WTC11 (cell line): ENCODE data around the gene CHADL. TPM values are rescaled to one million over a fixed set of nuclear protein-coding genes. Genes with fewer than 3 reads are reported as not detected.

ENCODE experiments used
- ATAC-seq: fragments of 200-7000 bp; cut with Tn5 transposase; 2 replicates; pipeline ENCODE4 v1.10.0; 2021; ENCODE audit warnings: mild to moderate bottlenecking, moderate library complexity
- CTCF ChIA-PET: fragments of 300-600 bp; sonication (Branson Sonifier 250); formaldehyde crosslinking; loops from one replicate; lab custom pipeline; 2021; ENCODE audit warnings: antibody characterized with exemption; lab: Charles Lee
- POLR2A ChIA-PET: fragments of 350-600 bp; sonication (Branson Sonifier 250); formaldehyde crosslinking; loops from one replicate; lab custom pipeline; 2021; ENCODE audit warnings: antibody characterized with exemption; lab: Charles Lee
- DNase-seq: peaks from one replicate; pipeline ENCODE4 v3.0.0; 2021; ENCODE audit warnings: low spot score
- H3K27ac Mint-ChIP-seq: 2 replicates; pipeline ENCODE4 v1.8.0; 2021; ENCODE audit warnings: mixed read lengths
- H3K27me3 Mint-ChIP-seq: 2 replicates; pipeline ENCODE4 v1.8.0; 2021; ENCODE audit warnings: low read depth, mild to moderate bottlenecking, moderate library complexity, mixed read lengths
- H3K36me3 Mint-ChIP-seq: 2 replicates; pipeline ENCODE4 v1.8.0; 2021; ENCODE audit warnings: mixed read lengths
- H3K4me1 Mint-ChIP-seq: 2 replicates; pipeline ENCODE4 v1.8.0; 2022; ENCODE audit warnings: mixed read lengths
- H3K4me3 Mint-ChIP-seq: 2 replicates; pipeline ENCODE4 v1.8.0; 2021; ENCODE audit warnings: mild to moderate bottlenecking, moderate library complexity, mixed read lengths
- H3K9me3 Mint-ChIP-seq: 2 replicates; pipeline ENCODE4 v1.8.0; 2021; ENCODE audit warnings: mixed read lengths
- ARID4B ChIP-seq: sonication (generic); formaldehyde crosslinking; IDR thresholded peaks from 2 replicates; pipeline ENCODE4 v1.8.0; 2023; ENCODE audit warnings: missing genetic modification reagents, mild to moderate bottlenecking, borderline replicate concordance
- CDX4 ChIP-seq: fragments of 250-450 bp; sonication (Bioruptor Pico); IDR thresholded peaks from 2 replicates; pipeline ENCODE4 v1.9.0; 2021; ENCODE audit warnings: moderate library complexity, mild to moderate bottlenecking, inconsistent platforms, borderline replicate concordance
- CTCF ChIP-seq: fragments of 200-600 bp; IDR thresholded peaks from 2 replicates; pipeline ENCODE4 v1.8.0; 2022; ENCODE audit warnings: antibody characterized with exemption
- E2F5 ChIP-seq: sonication (generic); formaldehyde crosslinking; IDR thresholded peaks from 2 replicates; pipeline ENCODE4 v1.8.1; 2022; ENCODE audit warnings: mild to moderate bottlenecking, moderate library complexity, missing genetic modification reagents
- GABPB1 ChIP-seq: sonication (generic); formaldehyde crosslinking; IDR thresholded peaks from 2 replicates; pipeline ENCODE4 v1.8.1; 2023; ENCODE audit warnings: mild to moderate bottlenecking, missing genetic modification reagents
- GRHL2 ChIP-seq: fragments of 250-450 bp; sonication (Bioruptor Pico); IDR thresholded peaks from 2 replicates; pipeline ENCODE4 v1.8.0; 2022; ENCODE audit warnings: mild to moderate bottlenecking, moderate library complexity; ENCODE audit not compliant: insufficient replicate concordance, severe bottlenecking
- HMGA2 ChIP-seq: fragments of 250-450 bp; sonication (Bioruptor Pico); IDR thresholded peaks from 2 replicates; pipeline ENCODE4 v1.4.0; 2021; ENCODE audit warnings: mild to moderate bottlenecking, moderate library complexity
- MLX ChIP-seq: sonication (generic); formaldehyde crosslinking; IDR thresholded peaks from 2 replicates; pipeline ENCODE4 v1.8.1; 2023; ENCODE audit warnings: mild to moderate bottlenecking, missing genetic modification reagents, moderate library complexity
- NR1H2 ChIP-seq: sonication (generic); formaldehyde crosslinking; IDR thresholded peaks from 2 replicates; pipeline ENCODE4 v1.9.0; 2021; ENCODE audit warnings: mild to moderate bottlenecking, moderate library complexity, missing genetic modification reagents
- NR2C2 ChIP-seq: sonication (generic); formaldehyde crosslinking; IDR thresholded peaks from 2 replicates; pipeline ENCODE4 v1.8.0; 2022; ENCODE audit warnings: mild to moderate bottlenecking, missing genetic modification reagents
- PRRX2 ChIP-seq: fragments of 250-450 bp; sonication (Bioruptor Pico); IDR thresholded peaks from 2 replicates; pipeline ENCODE4 v1.8.0; 2021; ENCODE audit warnings: mild to moderate bottlenecking
- SMAD4 ChIP-seq: sonication (generic); formaldehyde crosslinking; IDR thresholded peaks from 2 replicates; pipeline ENCODE4 v1.8.0; 2022; ENCODE audit warnings: mild to moderate bottlenecking, missing genetic modification reagents
- ZNF512 ChIP-seq: sonication (generic); formaldehyde crosslinking; IDR thresholded peaks from 2 replicates; pipeline ENCODE4 v1.8.1; 2022; ENCODE audit warnings: missing genetic modification reagents, borderline replicate concordance
- total RNA-seq: library from RNA; stranded (reverse); gene quantifications from 3 replicates; pipeline ENCODE4 v1.2.3, GENCODE V29; 2021
- TF ChIP-seq, protein P1 (sequence below): sonication (generic); formaldehyde crosslinking; conservative IDR thresholded peaks from 2 replicates; pipeline ENCODE4 v1.8.1; 2022; ENCODE audit warnings: mild to moderate bottlenecking, missing genetic modification reagents
- TF ChIP-seq, protein P2 (sequence below): sonication (generic); formaldehyde crosslinking; IDR thresholded peaks from 2 replicates; pipeline ENCODE4 v1.8.1; 2023; ENCODE audit warnings: mild to moderate bottlenecking, missing genetic modification reagents, moderate library complexity

Gene CHADL
- total RNA-seq, 1 experiment from 2014 or later: 1.2 TPM

- CTCF ChIA-PET: interaction anchor here (0.9 kb wide), 1 partner anchor 11 kb away, joined by 3 read pairs; no protein-coding TSS in a partner anchor
- Mint-ChIP-seq H3K9me3 (no peaks in the 10 kb centered on the region), H3K4me3 (no peak overlapping the region), H3K27ac (peak overlapping the region; percentile 80), H3K27me3 (no peaks in the 10 kb centered on the region), H3K4me1 (peaks cover 12% of the 10 kb centered on the region), H3K36me3 (peaks cover 79% of the 10 kb centered on the region)
- DNase-seq: no peak
- TF ChIP-seq ZNF512 (CRISPR knock-in tag): no peak
- POLR2A ChIA-PET: interaction anchor here (0.8 kb wide), 1 partner anchor 18 kb away, joined by 5 read pairs; no protein-coding TSS in a partner anchor
- ATAC-seq: peak; percentile 53
Observed at GRCh38 chr22:41256254-41257253, 15.8 kb upstream of the CHADL start.

DNA sequence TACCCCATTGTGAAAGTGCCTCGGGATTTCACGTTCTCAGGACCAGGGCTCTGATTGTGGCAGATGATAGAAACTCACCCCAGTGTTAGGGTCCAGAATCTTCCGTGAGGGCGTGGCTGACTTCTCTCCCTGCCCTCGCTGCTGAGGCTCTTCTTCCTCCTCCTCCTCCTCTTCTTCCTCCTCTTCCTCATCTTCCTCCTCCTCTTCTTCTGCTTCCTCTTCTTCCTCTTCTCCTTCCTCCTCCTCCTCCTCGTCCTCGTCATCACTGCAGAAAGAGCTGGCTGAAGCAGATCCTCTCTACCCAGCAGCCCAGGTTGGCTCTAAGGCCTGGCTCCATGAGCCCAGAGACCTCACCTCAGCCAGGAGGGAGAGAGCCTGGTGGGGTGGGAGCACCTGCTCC, 13.5 kb upstream of the CHADL start:
- POLR2A ChIA-PET: no interaction called here
- Mint-ChIP-seq H3K27me3 (no peaks in the 10 kb centered on the region), H3K36me3 (peaks cover 81% of the 10 kb centered on the region), H3K27ac (no peak overlapping the region), H3K4me1 (peaks cover 12% of the 10 kb centered on the region), H3K9me3 (no peaks in the 10 kb centered on the region), H3K4me3 (no peak overlapping the region)
- no peak for TF ChIP-seq MLX (CRISPR knock-in tag)
- ATAC-seq: no peak
- DNase-seq: no peak
- CTCF ChIA-PET: no interaction called here

GRCh38 chr22:41252365-41252764, 11.6 kb upstream of the CHADL start:
- ChIA-PET CTCF (interaction anchor here (1.2 kb wide), 1 partner anchor 15 kb away, joined by 7 read pairs; no protein-coding TSS in a partner anchor), POLR2A (no interaction called here)
- no peak overlapping the region for H3K4me3 Mint-ChIP-seq
- no peak for DNase-seq
- H3K36me3 Mint-ChIP-seq: peaks cover 69% of the 10 kb centered on the region
- H3K27me3 Mint-ChIP-seq: no peaks in the 10 kb centered on the region
- peaks cover 7% of the 10 kb centered on the region for H3K4me1 Mint-ChIP-seq
- TF ChIP-seq, protein P1, sequence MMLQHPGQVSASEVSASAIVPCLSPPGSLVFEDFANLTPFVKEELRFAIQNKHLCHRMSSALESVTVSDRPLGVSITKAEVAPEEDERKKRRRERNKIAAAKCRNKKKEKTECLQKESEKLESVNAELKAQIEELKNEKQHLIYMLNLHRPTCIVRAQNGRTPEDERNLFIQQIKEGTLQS: no peak
- TF ChIP-seq NR1H2 (CRISPR knock-in tag): no peak
- no peak for TF ChIP-seq GABPB1 (CRISPR knock-in tag)
- no peak for TF ChIP-seq NR2C2 (CRISPR knock-in tag)
- H3K9me3 Mint-ChIP-seq: no peaks in the 10 kb centered on the region
- no peak overlapping the region; the same call in 1 of the 2 replicates for H3K27ac Mint-ChIP-seq
- no peak for ATAC-seq

DNA sequence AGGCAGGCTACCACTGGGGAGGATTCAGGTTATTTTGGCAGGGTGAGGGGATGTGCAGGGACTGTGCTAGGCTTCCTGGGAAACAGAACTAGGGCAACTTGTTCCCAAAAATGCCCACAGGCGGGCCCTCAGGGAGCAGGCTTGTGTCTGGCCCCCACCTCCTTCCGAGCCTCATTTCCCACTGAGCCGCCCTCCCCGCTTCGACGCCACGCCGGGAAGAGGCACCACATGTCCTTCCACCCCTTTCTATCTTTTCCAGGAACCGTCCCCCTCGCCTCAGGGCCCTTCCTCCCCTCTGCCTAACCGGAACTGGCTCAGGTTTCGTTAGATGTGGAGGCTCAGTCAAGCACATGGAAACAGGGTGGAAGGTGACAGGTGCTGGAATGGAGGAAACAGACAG, 9.4 kb upstream of the CHADL start:
- Mint-ChIP-seq H3K27me3 (no peaks in the 10 kb centered on the region), H3K9me3 (no peaks in the 10 kb centered on the region), H3K36me3 (peaks cover 54% of the 10 kb centered on the region), H3K4me1 (no peaks in the 10 kb centered on the region), H3K4me3 (no peak overlapping the region), H3K27ac (no peak overlapping the region)
- no peak for DNase-seq
- no peak for ATAC-seq
- ChIA-PET CTCF (no interaction called here), POLR2A (no interaction called here)
- TF ChIP-seq, protein P2, sequence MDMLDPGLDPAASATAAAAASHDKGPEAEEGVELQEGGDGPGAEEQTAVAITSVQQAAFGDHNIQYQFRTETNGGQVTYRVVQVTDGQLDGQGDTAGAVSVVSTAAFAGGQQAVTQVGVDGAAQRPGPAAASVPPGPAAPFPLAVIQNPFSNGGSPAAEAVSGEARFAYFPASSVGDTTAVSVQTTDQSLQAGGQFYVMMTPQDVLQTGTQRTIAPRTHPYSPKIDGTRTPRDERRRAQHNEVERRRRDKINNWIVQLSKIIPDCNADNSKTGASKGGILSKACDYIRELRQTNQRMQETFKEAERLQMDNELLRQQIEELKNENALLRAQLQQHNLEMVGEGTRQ (CRISPR knock-in tag): no peak
- TF ChIP-seq SMAD4 (CRISPR knock-in tag) (no peak), CTCF (no peak), ARID4B (no peak), E2F5 (CRISPR knock-in tag) (no peak), HMGA2 (no peak), CDX4 (CRISPR knock-in tag) (no peak), PRRX2 (CRISPR knock-in tag) (no peak), GRHL2 (CRISPR knock-in tag) (no peak)
